HG03159 (cell line): ENCODE measurements around the gene ZC3H7A.
"Not testable (repeated sequence)": the region's sequence is repeated elsewhere in the genome, so short reads cannot be mapped to it uniquely, and the experiment has no call there.

Source experiments
- ATAC-seq: cut with Tn5 transposase; IDR thresholded peaks from one replicate; pipeline ENCODE4 v1.9.1; 2021; ENCODE audit warnings: mild to moderate bottlenecking, moderate library complexity; ENCODE audit not compliant: unreplicated experiment

The ZC3H7A gene

GRCh38 chr16:11800382-11800718, 3.3 kb upstream of the ZC3H7A start:
- ATAC-seq: no peak

DNA sequence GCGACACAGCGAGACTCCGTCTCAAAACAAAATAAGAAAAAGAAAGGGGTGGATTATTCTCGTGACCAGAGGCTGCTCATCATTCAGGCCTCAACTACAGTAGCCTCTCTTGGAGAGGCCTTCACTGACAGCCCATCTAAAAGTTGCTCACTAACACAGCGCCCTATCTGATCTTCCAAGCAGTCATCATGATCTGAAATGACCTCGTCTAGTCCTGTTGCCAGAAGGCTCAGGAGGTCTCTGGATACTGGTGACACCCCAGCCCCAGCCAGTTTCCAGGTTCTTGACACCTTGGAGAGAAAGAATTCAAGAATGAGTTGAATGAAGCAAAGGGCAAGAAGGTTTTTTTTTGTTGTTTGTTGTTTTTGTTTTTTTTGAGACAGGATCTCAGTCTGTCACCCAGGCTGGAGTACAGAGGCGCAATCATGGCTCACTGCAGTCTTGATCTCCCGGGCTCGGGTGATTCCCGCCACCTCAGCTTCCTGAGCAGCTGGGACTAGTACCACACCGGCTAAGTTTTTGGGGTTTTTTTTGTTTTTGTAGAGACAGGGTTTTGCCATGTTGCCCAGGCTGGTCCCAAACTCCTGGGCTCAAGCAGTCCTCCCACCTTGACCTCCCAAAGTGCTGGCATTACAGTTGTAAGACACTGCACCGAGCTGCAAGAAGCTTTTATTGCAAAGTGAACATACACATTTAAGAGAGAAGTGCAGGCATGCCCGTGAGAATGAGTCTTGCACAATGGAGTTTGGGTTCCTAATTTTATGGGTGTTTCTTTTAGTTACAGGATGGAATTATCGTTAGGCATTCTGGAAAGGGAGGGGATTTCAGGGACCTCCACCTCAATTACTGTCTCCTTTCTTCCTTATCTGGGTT, 2.7 kb upstream of the ZC3H7A start:
- ATAC-seq: no peak

GRCh38 chr16:11799017-11799381, 1.9 kb upstream of the ZC3H7A start:
- ATAC-seq: no peak

DNA sequence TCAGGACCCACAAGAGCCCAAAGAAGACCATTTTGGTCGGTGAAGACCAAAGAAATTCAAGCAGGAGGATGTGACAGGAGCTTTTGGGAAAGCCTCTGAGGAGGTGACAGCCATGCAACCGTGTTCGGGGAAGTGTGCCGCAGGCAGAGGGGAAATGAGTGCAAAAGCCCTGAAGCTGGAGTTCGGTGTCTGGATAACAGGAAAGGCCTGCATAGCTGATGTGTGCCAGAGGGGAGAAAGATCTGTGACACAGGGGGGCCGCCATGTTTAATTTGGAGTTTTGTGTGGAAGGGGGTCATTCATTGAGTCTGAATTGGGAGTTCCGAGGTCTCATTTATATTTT, 870 bp upstream of the ZC3H7A start:
- ATAC-seq: no peak

DNA sequence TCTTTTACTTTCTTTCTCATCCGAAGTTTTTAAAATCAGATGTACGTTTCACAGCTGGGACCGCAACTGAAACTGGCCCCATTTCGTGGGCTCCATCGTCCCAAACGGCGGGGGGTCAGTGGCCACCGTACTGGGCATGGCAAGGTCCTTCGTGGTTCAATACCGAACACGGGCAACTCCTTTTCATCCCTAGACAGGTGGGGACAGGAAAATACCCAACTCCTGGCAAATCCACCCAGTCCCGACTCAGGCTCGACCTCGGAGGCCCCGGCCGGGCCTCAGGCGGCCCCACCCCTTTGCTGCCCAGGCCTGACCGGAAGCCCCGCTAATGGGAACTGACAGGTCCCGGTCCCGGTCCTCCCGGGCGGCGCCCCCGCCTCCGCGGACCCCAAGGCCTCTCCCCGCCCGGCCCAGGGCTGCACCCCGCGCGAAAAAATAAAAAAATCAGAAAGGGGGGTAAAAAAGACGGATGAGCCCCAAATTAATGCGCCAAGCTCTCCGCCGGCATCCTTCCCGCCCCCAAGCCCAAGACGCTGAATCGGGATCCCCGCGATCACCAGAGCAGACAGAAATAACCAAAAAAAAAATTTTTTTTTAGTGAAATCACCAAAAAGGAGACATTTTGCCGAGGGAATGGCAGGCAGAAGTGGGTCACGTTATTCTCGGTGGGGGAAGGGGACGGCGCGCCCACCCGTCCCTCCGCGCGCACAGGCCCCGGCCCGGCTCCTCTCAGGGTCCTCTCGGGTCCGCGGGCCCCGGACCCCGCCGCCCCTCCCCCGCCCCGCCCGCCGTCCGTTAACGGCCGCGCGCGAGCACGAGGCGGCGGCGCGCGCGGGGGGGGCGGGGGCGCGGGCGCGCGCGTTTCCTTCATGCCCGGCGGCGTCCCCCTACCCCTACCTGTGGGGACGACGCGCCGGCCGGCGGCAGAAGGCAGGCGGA, 562 bp downstream of the ZC3H7A start:
- ATAC-seq: peak; percentile 23

DNA sequence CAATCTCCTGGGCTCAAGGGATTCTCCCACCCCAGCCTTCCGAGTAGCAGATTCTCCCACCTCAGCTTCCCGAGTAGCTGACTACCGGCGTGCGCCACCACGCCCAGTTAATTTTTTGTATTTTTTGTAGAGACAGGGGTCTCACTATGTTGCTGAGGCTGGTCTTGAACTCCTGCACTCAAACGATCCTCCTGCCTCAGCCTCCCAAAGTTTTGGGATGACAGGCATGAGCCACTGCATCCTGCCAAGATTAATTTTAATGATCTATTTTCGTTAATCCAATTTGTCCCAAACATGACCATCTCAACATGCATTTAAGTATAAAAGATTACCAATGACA, 1.2 kb downstream of the ZC3H7A start:
- no peak for ATAC-seq

DNA sequence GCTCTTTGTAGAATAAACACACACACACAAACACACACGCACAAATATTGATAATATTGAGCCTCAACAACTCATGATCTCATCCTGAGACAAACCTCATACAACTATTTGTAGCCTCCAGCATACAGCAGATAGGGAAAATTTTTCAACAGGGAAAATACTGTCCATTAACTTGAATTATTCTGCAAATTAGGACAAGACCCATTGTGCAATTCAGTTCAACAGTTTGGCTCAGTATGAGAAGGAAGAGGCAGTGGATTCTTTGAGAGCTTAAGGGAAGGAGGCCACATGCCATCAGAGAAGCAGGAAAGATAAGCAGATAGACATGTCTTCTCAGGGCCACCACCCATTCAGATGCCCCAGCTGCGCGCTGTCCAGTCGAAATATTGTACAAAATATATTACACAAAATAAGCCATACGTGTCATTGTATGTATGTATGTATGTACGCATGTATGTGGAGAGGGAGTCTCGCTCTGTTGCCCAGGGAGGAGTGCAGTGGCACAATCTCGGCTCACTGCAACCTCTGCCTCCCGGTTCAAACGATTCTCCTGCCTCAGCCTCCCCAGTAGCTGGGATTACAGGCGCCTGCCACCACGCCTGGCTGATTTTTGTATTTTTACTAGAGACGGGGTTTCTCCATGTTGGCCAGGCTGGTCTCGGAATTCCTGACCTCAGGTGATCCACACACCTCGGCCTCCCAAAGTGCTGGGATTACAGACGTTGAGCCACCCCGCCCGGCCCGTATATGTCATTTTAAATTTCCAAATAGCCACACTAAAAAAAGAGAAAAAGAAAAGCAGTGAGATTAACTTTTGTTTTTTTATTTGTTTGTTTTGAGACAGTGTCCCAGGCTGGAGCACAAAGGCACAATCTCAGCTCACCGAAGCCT, 1.8 kb downstream of the ZC3H7A start:
- no peak for ATAC-seq

DNA sequence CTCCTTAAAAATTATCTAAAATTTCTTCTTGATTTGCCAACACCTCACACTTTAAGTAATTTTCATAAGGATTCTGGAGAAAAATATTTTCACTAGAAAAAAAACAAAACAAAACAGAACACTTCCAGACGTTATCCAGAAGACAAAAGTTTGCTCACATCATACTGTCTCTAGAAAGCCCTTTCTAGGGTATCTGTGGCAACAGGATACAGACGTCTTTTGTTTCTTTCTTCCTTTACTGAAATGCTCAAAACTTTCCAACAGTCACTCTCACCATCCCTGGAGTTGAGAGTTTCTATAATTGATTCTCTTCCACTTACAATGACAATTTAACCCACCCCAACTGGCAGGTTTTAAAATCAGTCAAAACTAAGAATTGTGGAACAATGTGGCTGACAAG, 2.6 kb downstream of the ZC3H7A start:
- ATAC-seq: no peak

DNA sequence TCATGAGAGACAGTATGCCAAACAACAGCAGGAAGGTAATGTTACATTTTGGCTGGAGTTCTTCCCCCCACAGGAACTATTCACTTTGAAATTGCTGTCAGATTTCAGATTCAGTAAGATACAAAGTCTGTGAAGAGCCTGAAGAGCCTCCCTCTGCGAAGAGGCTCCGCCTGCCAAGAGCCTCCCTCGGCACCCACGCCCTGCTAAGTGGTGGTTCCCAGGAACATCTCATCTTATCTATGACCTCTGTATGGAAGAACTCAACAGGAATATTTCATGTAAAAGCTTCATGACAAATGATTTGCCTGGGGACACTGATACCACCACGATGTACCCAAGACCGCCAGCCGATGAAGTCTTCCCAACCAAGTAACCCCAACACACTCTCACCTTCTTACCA, 3.2 kb downstream of the ZC3H7A start:
- ATAC-seq: no peak

- ATAC-seq: no peak
Measured at GRCh38 chr16:11792410-11793241, 4.4 kb downstream of the ZC3H7A start.

GRCh38 chr16:11791144-11791828, 5.8 kb downstream of the ZC3H7A start:
- no peak for ATAC-seq

GRCh38 chr16:11788914-11789313, 8.1 kb downstream of the ZC3H7A start:
- ATAC-seq: no peak

DNA sequence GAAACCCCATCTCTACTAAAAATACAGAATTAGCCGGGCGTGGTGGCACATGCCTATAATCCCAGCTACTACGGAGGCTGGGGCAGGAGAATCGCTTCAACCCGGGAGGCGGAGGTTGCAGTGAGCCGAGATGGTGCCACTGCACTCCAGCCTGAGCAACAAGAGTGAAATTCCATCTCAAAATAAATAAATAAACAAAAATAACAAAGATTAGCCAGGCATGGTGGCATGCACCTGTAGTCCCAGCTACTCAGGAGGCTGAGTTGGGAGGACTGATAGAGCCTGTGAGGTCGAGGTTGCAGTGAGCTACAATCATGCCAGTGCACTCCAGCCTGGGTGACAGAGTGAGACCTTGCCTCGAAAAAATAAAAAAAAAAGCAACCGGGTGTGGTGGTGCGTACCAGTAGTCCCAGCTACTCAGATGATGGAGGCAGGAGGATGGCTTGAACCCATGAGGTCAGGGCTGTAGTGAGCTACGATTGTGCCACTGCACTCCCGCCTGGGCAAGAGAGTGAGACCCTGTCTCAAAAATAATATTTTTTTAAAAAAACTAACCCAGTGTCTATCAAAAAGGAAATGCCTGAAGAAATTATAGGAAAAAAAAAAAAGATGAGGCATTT, 12.0 kb downstream of the ZC3H7A start:
- ATAC-seq: not testable (repeated sequence)

DNA sequence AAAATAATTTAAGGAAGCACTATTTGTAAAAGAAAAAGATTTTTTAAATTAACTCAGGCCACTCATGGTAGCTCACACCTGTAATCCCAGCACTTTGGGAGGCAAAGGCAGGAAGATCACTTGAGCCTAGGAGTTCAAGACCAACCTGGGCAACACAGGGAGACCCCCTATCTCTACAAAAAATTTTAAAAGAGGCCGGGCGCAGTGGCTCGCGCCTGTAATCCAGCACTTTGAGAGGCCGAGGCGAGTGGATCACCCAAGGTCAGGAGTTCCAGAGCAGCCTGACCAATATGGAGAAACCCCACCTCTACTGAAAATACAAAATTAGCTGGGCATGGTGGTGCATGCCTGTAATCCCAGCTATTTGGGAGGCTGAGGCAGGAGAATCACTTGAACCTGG, 12.7 kb downstream of the ZC3H7A start:
- ATAC-seq: not testable (repeated sequence)

- no peak for ATAC-seq
Measured at GRCh38 chr16:11784038-11784369, 13.1 kb downstream of the ZC3H7A start.

DNA sequence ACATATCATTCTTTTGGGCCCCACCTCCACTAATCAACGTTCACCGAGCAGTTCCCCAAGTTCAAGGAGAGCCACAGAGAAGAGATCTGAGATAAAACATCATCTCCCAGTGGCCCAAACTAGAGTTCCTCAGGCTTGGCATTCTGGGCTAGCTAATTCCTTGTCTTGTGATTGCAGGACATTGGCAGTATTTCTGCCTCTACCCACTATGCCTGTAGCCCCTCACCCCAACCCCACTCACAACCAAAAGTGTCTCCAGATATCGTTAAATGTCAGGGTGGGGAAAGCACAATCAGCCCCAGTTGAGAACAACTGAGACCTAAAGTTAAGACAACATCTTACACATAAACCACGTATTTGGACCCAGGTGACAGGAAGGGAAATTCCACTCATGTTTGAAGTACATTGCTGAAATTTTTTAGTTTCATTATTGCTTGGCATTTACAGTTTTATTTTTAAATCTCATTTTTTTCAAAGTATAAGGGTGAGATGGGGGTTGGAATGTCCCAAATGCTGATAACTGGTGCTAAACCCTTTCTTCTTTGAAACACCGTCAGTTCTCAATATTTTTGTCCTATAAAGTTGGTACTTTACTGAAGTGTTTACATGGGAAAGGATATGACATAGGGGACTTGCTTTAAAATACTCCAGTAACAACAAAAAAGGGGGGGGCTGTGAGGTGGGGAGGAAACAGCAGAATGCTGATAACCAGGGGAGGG, 13.6 kb downstream of the ZC3H7A start:
- ATAC-seq: peak; percentile 54

DNA sequence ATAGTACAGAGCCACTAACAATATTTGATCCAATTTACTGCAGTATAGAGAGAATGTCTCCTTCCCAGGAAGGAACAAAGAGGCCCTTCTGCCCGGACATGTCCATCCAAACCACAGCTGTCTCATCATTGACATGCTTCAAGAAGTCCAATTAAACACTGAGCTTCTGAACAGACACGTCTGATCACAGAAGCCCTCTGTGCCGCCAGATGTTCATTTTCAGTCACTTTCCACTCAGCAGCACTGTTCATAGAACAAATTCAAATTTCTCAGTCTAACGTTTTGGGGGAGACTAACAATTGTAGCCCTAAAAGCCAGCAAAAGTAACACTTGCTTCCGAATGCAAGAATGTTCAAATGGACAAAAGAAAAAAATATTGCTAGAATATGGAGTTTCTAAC, 15.3 kb downstream of the ZC3H7A start:
- no peak for ATAC-seq

- no peak for ATAC-seq
Measured at GRCh38 chr16:11780991-11781680, 15.9 kb downstream of the ZC3H7A start.
